ENCODE data around the gene ITPR2.

ITPR2 gene

GRCh38 chr12:26798640-26799039 lies 34.4 kb downstream of the ITPR2 start:
- Histone ChIP-seq H3K9me2 (replicated peaks; ENCODE audit: insufficient read depth, low read length) (no peaks in the 10 kb centered on the region), H3K36me3 (replicated peaks; ENCODE audit: insufficient read depth, low read length) (no peaks in the 10 kb centered on the region), H3K9me3 (replicated peaks; ENCODE audit: insufficient read depth, low read length) (no peaks in the 10 kb centered on the region), H3K27me3 (replicated peaks; ENCODE audit: insufficient read depth, low read length) (no peaks in the 10 kb centered on the region), H4K20me1 (ENCODE audit: insufficient read depth, low read length) (no peaks in the 10 kb centered on the region), H3K4me3 (ENCODE audit: low read length) (no peak overlapping the region), H3K79me2 (ENCODE audit: low read length) (no peaks in the 10 kb centered on the region), H2AFZ (ENCODE audit: low read length) (no peak overlapping the region), H3F3A (ENCODE audit: insufficient read depth, low read length) (peaks cover 8% of the 10 kb centered on the region), H3K4me2 (ENCODE audit: low read depth, low read length) (peak overlapping the region; percentile 41; the same call in 1 of the 2 replicates), H3K4me1 (ENCODE audit: low read length) (peaks cover 22% of the 10 kb centered on the region), H3K9ac (ENCODE audit: low read length) (no peak overlapping the region), H3K27ac (ENCODE audit: low read length) (peak overlapping the region; percentile 74; the same call in 1 of the 2 replicates)
- no peak for TF ChIP-seq EZH2phosphoT487 (IDR thresholded peaks at IDR 0.05; ENCODE audit: low read length)
- no peak for DNase-seq

DNA sequence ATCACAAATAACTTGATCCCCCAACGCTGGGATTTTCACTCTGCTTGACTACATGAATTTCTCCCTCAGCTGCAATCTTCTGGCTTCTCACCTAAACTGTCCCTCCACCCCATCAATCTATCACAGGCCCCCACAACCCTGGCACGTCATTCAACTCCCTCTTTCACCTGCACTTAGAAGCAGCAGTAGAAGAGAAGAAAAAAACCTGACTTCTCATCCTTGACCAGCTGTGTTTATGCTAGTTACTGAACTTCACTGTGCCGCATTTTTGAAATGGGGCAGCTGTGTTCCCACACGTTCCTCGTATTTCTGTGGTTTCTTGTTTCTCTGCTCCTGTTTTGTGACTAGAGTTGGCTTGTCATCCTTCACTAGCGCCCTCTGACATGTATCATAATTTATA lies 35.0 kb downstream of the ITPR2 start:
- Histone ChIP-seq H2AFZ (ENCODE audit: low read length) (no peak overlapping the region), H3K4me2 (ENCODE audit: low read depth, low read length) (peak overlapping the region; percentile 41), H3K9ac (ENCODE audit: low read length) (no peak overlapping the region; the same call in 1 of the 2 replicates), H4K20me1 (ENCODE audit: insufficient read depth, low read length) (no peaks in the 10 kb centered on the region), H3K4me1 (ENCODE audit: low read length) (peaks cover 22% of the 10 kb centered on the region), H3K27me3 (replicated peaks; ENCODE audit: insufficient read depth, low read length) (no peaks in the 10 kb centered on the region), H3K4me3 (ENCODE audit: low read length) (no peak overlapping the region), H3K9me3 (replicated peaks; ENCODE audit: insufficient read depth, low read length) (no peaks in the 10 kb centered on the region), H3F3A (ENCODE audit: insufficient read depth, low read length) (peaks cover 8% of the 10 kb centered on the region), H3K9me2 (replicated peaks; ENCODE audit: insufficient read depth, low read length) (no peaks in the 10 kb centered on the region), H3K36me3 (replicated peaks; ENCODE audit: insufficient read depth, low read length) (no peaks in the 10 kb centered on the region), H3K79me2 (ENCODE audit: low read length) (no peaks in the 10 kb centered on the region), H3K27ac (ENCODE audit: low read length) (peak overlapping the region; percentile 74; the same call in 1 of the 2 replicates)
- DNase-seq, result peak; percentile 72
- no peak for TF ChIP-seq EZH2phosphoT487 (IDR thresholded peaks at IDR 0.05; ENCODE audit: low read length)
- TF ChIP-seq, protein P1, sequence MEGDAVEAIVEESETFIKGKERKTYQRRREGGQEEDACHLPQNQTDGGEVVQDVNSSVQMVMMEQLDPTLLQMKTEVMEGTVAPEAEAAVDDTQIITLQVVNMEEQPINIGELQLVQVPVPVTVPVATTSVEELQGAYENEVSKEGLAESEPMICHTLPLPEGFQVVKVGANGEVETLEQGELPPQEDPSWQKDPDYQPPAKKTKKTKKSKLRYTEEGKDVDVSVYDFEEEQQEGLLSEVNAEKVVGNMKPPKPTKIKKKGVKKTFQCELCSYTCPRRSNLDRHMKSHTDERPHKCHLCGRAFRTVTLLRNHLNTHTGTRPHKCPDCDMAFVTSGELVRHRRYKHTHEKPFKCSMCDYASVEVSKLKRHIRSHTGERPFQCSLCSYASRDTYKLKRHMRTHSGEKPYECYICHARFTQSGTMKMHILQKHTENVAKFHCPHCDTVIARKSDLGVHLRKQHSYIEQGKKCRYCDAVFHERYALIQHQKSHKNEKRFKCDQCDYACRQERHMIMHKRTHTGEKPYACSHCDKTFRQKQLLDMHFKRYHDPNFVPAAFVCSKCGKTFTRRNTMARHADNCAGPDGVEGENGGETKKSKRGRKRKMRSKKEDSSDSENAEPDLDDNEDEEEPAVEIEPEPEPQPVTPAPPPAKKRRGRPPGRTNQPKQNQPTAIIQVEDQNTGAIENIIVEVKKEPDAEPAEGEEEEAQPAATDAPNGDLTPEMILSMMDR (IDR thresholded peaks at IDR 0.05; ENCODE audit: low read length), result no peak
- TF ChIP-seq EZH2 (optimal IDR thresholded peaks at IDR 0.05; ENCODE audit: low read depth, low read length), result no peak

GRCh38 chr12:26795910-26796309 lies 37.1 kb downstream of the ITPR2 start:
- H3K79me2 ChIP-seq (ENCODE audit: low read length), result no peaks in the 10 kb centered on the region
- no peak for DNase-seq
- H3F3A ChIP-seq (ENCODE audit: insufficient read depth, low read length), result peaks cover 13% of the 10 kb centered on the region
- H3K9me2 ChIP-seq (replicated peaks; ENCODE audit: insufficient read depth, low read length), result no peaks in the 10 kb centered on the region
- H3K9ac ChIP-seq (ENCODE audit: low read length), result no peak overlapping the region
- H3K27me3 ChIP-seq (replicated peaks; ENCODE audit: insufficient read depth, low read length), result no peaks in the 10 kb centered on the region
- H3K36me3 ChIP-seq (replicated peaks; ENCODE audit: insufficient read depth, low read length), result no peaks in the 10 kb centered on the region
- H3K9me3 ChIP-seq (replicated peaks; ENCODE audit: insufficient read depth, low read length), result no peaks in the 10 kb centered on the region
- no peak overlapping the region for H3K4me2 ChIP-seq (ENCODE audit: low read depth, low read length)
- no peak overlapping the region for H2AFZ ChIP-seq (ENCODE audit: low read length)
- H3K27ac ChIP-seq (ENCODE audit: low read length), result no peak overlapping the region
- no peaks in the 10 kb centered on the region for H4K20me1 ChIP-seq (ENCODE audit: insufficient read depth, low read length)
- H3K4me1 ChIP-seq (ENCODE audit: low read length), result peaks cover 33% of the 10 kb centered on the region
- TF ChIP-seq EZH2phosphoT487 (IDR thresholded peaks at IDR 0.05; ENCODE audit: low read length) (no peak), EZH2 (optimal IDR thresholded peaks at IDR 0.05; ENCODE audit: low read depth, low read length) (no peak)
- TF ChIP-seq, protein P1 (IDR thresholded peaks at IDR 0.05; ENCODE audit: low read length), result no peak
- no peak overlapping the region for H3K4me3 ChIP-seq (ENCODE audit: low read length)

DNA sequence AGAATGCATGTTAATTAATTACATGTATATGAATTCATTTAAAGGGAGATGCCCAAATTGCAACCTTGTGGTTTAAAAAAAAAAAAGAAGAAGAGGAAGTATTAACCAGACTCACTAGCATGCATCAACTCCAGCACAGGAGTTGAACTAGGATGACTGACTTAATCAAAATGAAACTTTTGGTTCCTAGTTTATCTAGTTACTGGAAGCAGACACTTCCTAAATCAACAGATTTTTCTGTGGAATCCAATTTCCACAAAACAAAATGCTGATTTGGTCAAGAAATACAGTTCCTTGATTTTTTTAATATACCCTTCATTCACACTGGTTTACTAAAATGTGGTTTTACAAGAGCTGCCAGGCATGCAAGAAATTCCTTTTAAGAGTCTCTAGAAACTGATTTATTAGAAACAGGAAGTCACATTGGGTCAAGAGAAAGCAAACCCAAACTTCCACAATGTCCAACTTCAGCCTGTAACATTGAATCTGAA lies 41.6 kb downstream of the ITPR2 start:
- Histone ChIP-seq H2AFZ (ENCODE audit: low read length) (no peak overlapping the region), H3F3A (ENCODE audit: insufficient read depth, low read length) (peaks cover 5% of the 10 kb centered on the region; the same call in 1 of the 2 replicates), H3K4me1 (ENCODE audit: low read length) (peaks cover 11% of the 10 kb centered on the region), H3K79me2 (ENCODE audit: low read length) (no peaks in the 10 kb centered on the region), H3K9me3 (replicated peaks; ENCODE audit: insufficient read depth, low read length) (no peaks in the 10 kb centered on the region), H3K27me3 (replicated peaks; ENCODE audit: insufficient read depth, low read length) (no peaks in the 10 kb centered on the region), H3K4me3 (ENCODE audit: low read length) (no peak overlapping the region), H3K9me2 (replicated peaks; ENCODE audit: insufficient read depth, low read length) (no peaks in the 10 kb centered on the region), H3K27ac (ENCODE audit: low read length) (peak overlapping the region; percentile 18; the same call in 1 of the 2 replicates), H3K9ac (ENCODE audit: low read length) (no peak overlapping the region), H3K36me3 (replicated peaks; ENCODE audit: insufficient read depth, low read length) (no peaks in the 10 kb centered on the region), H3K4me2 (ENCODE audit: low read depth, low read length) (no peak overlapping the region), H4K20me1 (ENCODE audit: insufficient read depth, low read length) (no peaks in the 10 kb centered on the region)
- TF ChIP-seq EZH2phosphoT487 (IDR thresholded peaks at IDR 0.05; ENCODE audit: low read length), result no peak
- TF ChIP-seq, protein P1 (IDR thresholded peaks at IDR 0.05; ENCODE audit: low read length), result no peak
- TF ChIP-seq EZH2 (optimal IDR thresholded peaks at IDR 0.05; ENCODE audit: low read depth, low read length), result no peak
- DNase-seq, result no peak

Data from MM.1S (cell line).